Parathyroid adenoma (tissue), 2 donors: ENCODE data around the gene XRCC1.

ENCODE experiments used
- H2AFZ ChIP-seq: fragments of 300-600 bp; sonication (generic); one replicate; pipeline ENCODE4 v1.7.0; 2017; ENCODE audit warnings: antibody characterized with exemption, mild to moderate bottlenecking
- H3K27ac ChIP-seq: fragments of 300-600 bp; sonication (generic); one replicate; pipeline ENCODE4 v1.7.0; 2017
- H3K27me3 ChIP-seq: fragments of 300-600 bp; sonication (generic); one replicate; pipeline ENCODE4 v1.7.0; 2017; ENCODE audit warnings: low read length; ENCODE audit not compliant: control insufficient read depth, insufficient read depth
- H3K36me3 ChIP-seq: fragments of 300-600 bp; sonication (generic); one replicate; pipeline ENCODE4 v1.7.0; 2017; ENCODE audit warnings: low read length; ENCODE audit not compliant: control insufficient read depth, insufficient read depth
- H3K4me1 ChIP-seq: fragments of 300-600 bp; sonication (generic); one replicate; pipeline ENCODE4 v1.7.0; 2017; ENCODE audit warnings: control low read depth
- H3K4me2 ChIP-seq: fragments of 300-600 bp; sonication (generic); one replicate; pipeline ENCODE4 v1.7.0; 2017; ENCODE audit warnings: low read length
- H3K4me3 ChIP-seq: fragments of 300-600 bp; sonication (generic); one replicate; pipeline ENCODE4 v1.7.0; 2017; ENCODE audit warnings: low read depth, low read length
- H3K79me2 ChIP-seq: fragments of 300-600 bp; sonication (generic); one replicate; pipeline ENCODE4 v1.7.0; 2017; ENCODE audit warnings: control low read depth
- H3K9ac ChIP-seq: fragments of 300-600 bp; sonication (generic); one replicate; pipeline ENCODE4 v1.7.0; 2017; ENCODE audit warnings: mild to moderate bottlenecking
- H3K9me3 ChIP-seq: fragments of 300-600 bp; sonication (generic); one replicate; pipeline ENCODE4 v1.7.0; 2017; ENCODE audit warnings: low read length; ENCODE audit not compliant: control insufficient read depth
- TF ChIP-seq, protein P1 (sequence below): fragments of 300-600 bp; sonication (generic); IDR thresholded peaks from one replicate; pipeline ENCODE4 v1.7.0; 2017; ENCODE audit warnings: antibody characterized with exemption, mild to moderate bottlenecking
- donor health status: primary hyperparathyroidism.

XRCC1 gene

DNA sequence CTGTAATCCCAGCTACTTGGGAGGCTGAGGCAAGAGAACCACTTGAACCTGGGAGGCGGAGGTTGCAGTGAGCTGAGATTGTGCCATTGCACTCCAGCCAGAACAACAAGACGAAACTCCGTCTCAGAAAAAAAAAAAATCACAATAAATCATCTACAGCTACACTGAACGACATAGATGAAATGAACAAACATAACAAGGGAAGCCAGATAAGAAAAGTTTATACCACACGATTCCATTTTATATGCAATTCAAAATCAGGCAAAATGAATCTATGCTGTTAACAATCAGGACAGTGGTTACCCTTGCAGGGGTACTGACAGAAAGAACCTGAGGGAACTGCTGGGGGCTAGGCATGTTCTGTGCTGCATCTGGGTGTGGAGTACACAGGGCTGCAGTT is 5.7 kb downstream of the XRCC1 start:
- Histone ChIP-seq H3K9me3 (no peaks in the 10 kb centered on the region), H2AFZ (no peak overlapping the region), H3K79me2 (peaks cover 48% of the 10 kb centered on the region), H3K4me3 (no peak overlapping the region), H3K27ac (no peak overlapping the region), H3K27me3 (no peaks in the 10 kb centered on the region), H3K4me2 (no peak overlapping the region), H3K9ac (no peak overlapping the region), H3K4me1 (no peaks in the 10 kb centered on the region), H3K36me3 (no peaks in the 10 kb centered on the region)
- TF ChIP-seq, protein P1, sequence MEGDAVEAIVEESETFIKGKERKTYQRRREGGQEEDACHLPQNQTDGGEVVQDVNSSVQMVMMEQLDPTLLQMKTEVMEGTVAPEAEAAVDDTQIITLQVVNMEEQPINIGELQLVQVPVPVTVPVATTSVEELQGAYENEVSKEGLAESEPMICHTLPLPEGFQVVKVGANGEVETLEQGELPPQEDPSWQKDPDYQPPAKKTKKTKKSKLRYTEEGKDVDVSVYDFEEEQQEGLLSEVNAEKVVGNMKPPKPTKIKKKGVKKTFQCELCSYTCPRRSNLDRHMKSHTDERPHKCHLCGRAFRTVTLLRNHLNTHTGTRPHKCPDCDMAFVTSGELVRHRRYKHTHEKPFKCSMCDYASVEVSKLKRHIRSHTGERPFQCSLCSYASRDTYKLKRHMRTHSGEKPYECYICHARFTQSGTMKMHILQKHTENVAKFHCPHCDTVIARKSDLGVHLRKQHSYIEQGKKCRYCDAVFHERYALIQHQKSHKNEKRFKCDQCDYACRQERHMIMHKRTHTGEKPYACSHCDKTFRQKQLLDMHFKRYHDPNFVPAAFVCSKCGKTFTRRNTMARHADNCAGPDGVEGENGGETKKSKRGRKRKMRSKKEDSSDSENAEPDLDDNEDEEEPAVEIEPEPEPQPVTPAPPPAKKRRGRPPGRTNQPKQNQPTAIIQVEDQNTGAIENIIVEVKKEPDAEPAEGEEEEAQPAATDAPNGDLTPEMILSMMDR = no peak

DNA sequence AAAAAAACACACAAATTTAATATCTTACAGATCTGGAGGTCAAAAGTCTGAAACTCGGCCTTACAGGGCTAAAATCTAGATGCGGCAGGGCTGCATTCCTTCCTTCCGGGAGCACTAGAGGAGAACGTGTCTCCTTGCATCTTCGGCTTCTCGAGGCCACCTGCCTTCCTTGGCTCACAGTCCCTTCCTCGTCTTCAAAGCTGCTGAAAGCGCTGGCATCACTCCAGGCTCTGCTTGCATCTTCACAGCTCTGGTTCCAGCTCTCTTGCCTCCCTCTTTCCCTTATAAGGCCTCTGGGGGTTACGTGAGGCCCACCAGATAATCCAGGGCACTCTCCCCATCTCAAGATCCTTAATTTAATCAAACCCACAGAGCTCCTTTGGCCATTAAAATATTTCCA is 10.5 kb downstream of the XRCC1 start:
- Histone ChIP-seq H3K9me3 (no peaks in the 10 kb centered on the region), H3K27ac (no peak overlapping the region), H3K9ac (no peak overlapping the region), H3K4me2 (no peak overlapping the region), H3K4me3 (no peak overlapping the region), H3K4me1 (no peaks in the 10 kb centered on the region), H3K79me2 (peaks cover 49% of the 10 kb centered on the region), H3K27me3 (no peaks in the 10 kb centered on the region), H2AFZ (no peak overlapping the region), H3K36me3 (no peaks in the 10 kb centered on the region)
- TF ChIP-seq, protein P1 = no peak

DNA sequence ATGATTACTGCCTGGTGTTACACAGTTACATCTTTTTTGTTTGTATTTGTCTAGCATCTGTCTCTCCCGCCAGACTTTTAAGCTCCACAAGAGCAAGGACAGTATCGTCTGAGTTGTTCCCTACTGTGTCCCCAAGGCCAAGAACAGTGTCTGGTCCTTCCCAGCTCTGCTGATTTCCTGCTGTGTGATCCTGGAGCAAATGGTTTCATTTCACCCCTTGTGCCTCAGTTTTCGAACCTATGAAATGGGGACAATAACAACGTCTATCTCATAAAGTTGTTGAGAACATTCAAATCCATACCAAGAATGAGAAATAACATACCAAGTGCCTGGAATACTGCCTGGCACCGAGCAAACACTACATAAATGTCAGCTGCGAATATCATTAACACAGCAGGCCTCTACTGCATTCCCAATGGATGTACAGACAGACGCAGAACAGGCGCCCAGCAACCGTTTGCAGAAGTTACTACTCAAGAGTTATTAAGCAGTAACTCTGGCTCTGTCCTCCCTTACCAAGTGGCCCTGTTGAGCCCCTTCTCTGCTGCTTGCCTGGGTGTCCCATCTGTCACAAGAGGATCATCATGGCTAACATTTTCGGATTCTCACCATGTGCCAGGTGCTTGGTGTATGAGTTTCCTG is 11.4 kb downstream of the XRCC1 start:
- Histone ChIP-seq H3K27ac (no peak overlapping the region), H3K79me2 (peaks cover 44% of the 10 kb centered on the region), H3K27me3 (no peaks in the 10 kb centered on the region), H3K9me3 (no peaks in the 10 kb centered on the region), H3K36me3 (no peaks in the 10 kb centered on the region), H3K4me2 (no peak overlapping the region), H3K4me1 (no peaks in the 10 kb centered on the region), H3K9ac (no peak overlapping the region), H3K4me3 (no peak overlapping the region), H2AFZ (no peak overlapping the region)
- TF ChIP-seq, protein P1 = no peak

DNA sequence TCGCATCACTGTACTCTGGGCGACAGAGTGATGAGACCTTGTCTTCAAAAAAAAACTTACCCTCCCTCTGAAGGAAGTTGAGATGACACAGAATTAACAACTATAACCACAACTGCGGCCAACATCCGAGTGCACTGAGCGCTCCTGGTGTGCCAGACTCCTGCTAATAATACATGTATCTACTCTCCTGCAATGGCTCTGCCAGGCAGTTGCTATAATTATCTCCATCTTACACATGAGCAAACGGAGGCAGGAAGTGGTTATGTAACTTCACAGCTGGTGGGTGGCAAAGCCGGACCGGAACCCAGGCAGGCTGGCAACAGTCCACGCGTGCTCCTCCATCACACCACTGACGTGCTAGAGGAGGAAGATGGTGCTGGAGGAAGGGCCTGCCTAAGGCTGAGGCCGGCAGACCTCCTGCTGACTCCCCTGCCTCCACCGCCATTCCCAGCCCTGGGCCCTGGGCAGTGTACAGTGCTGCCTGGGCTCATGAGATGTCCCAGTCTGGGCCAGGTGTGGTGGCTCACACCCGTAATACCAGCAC is 12.6 kb downstream of the XRCC1 start:
- H3K4me2 ChIP-seq = no peak overlapping the region
- H3K27me3 ChIP-seq = no peaks in the 10 kb centered on the region
- no peaks in the 10 kb centered on the region for H3K36me3 ChIP-seq
- H3K4me3 ChIP-seq = no peak overlapping the region
- H3K9me3 ChIP-seq = no peaks in the 10 kb centered on the region
- H2AFZ ChIP-seq = no peak overlapping the region
- peaks cover 39% of the 10 kb centered on the region for H3K79me2 ChIP-seq
- no peaks in the 10 kb centered on the region for H3K4me1 ChIP-seq
- H3K27ac ChIP-seq = no peak overlapping the region
- TF ChIP-seq, protein P1 = no peak
- no peak overlapping the region for H3K9ac ChIP-seq

DNA sequence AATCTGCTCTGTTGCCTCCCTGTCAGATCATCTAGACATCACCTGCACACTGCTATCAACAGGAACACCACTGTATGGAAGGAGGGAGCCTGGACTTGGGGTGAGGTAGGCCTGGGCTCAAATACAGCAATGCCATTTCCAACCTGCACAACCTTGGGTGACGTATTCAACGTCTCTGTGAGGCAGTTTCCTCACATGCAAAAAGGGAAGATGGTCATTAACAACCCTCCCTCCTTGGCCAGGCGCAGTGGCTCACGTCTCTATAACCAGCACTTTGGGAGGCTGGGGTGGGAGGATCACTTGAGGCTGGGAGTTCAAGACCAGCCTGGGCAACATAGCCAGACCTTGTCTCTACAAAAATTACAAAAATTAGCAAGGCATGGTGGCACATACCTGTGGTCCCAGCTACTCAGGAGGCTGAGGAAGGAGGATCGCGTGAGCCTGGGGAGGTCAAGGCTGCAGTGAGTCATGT is 13.1 kb downstream of the XRCC1 start:
- no peaks in the 10 kb centered on the region for H3K36me3 ChIP-seq
- TF ChIP-seq, protein P1 = no peak
- H3K4me3 ChIP-seq = no peak overlapping the region
- no peaks in the 10 kb centered on the region for H3K9me3 ChIP-seq
- no peak overlapping the region for H3K9ac ChIP-seq
- H3K4me2 ChIP-seq = no peak overlapping the region
- H3K79me2 ChIP-seq = peaks cover 36% of the 10 kb centered on the region
- no peak overlapping the region for H3K27ac ChIP-seq
- H2AFZ ChIP-seq = no peak overlapping the region
- no peaks in the 10 kb centered on the region for H3K27me3 ChIP-seq
- H3K4me1 ChIP-seq = no peaks in the 10 kb centered on the region
